Mononuclear cell (primary cell): ENCODE measurements around the gene ARMH3. TPM values are rescaled to one million over a fixed set of nuclear protein-coding genes. Genes with fewer than 3 reads are reported as not detected.

Source experiments
- H3K27me3 ChIP-seq: 2 replicates; pipeline ENCODE4 v1.6.0; 2011; ENCODE audit warnings: low read length, control low read depth; ENCODE audit not compliant: insufficient read depth
- H3K4me1 ChIP-seq: 2 replicates; pipeline ENCODE4 v1.5.1; 2011; ENCODE audit warnings: mild to moderate bottlenecking, low read length, control low read depth; ENCODE audit not compliant: insufficient read depth
- H3K4me3 ChIP-seq: 2 replicates; pipeline ENCODE4 v1.5.1; 2011; ENCODE audit warnings: mild to moderate bottlenecking, low read length, moderate library complexity
- H3K9me3 ChIP-seq: 2 replicates; pipeline ENCODE4 v1.5.1; 2011; ENCODE audit warnings: low read depth, mild to moderate bottlenecking, control low read depth, low read length
- total RNA-seq: library from RNA; depleted of rRNA; stranded (reverse); fragments of >200 nt; gene quantifications from one replicate; pipeline ENCODE4 v1.2.3, GENCODE V29; 2012

ARMH3 gene
- total RNA-seq, 1 donor = 10.4 TPM

DNA sequence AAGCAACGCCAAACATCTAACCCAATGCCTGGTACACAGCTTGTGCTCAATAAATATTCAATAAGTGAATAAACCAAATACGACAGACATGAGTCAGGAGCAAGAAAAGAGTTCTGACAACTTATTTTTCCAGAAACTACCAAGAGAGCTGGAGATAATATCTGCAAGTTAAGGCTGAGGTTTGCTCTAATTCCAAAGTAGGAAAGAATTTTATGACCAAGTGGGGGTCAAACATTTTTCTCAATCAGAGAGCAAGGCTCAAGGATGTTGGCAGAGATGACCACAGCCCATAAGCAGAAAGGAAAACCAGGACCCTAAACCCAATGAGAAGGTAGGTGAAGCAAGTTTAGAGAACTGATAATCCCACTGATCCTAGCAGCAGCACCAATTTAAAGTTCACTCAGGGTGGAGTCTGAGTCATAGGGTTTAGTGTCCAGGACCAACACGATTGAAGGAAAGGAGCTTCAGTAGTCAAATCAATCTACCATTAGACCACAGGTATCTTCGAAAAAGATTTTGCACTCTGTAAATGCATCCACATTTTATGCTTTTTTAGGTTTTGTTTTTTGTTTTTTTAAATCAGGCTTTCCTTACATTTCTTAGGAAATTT is 163.1 kb downstream of the ARMH3 start:
- no peaks in the 10 kb centered on the region for H3K27me3 ChIP-seq
- peaks cover 12% of the 10 kb centered on the region for H3K4me1 ChIP-seq
- no peak overlapping the region for H3K4me3 ChIP-seq
- H3K9me3 ChIP-seq = no peaks in the 10 kb centered on the region

GRCh38 chr10:101889256-101890210 is 166.4 kb downstream of the ARMH3 start:
- Histone ChIP-seq H3K27me3 (no peaks in the 10 kb centered on the region), H3K4me1 (peaks cover 8% of the 10 kb centered on the region), H3K9me3 (no peaks in the 10 kb centered on the region), H3K4me3 (no peak overlapping the region)

DNA sequence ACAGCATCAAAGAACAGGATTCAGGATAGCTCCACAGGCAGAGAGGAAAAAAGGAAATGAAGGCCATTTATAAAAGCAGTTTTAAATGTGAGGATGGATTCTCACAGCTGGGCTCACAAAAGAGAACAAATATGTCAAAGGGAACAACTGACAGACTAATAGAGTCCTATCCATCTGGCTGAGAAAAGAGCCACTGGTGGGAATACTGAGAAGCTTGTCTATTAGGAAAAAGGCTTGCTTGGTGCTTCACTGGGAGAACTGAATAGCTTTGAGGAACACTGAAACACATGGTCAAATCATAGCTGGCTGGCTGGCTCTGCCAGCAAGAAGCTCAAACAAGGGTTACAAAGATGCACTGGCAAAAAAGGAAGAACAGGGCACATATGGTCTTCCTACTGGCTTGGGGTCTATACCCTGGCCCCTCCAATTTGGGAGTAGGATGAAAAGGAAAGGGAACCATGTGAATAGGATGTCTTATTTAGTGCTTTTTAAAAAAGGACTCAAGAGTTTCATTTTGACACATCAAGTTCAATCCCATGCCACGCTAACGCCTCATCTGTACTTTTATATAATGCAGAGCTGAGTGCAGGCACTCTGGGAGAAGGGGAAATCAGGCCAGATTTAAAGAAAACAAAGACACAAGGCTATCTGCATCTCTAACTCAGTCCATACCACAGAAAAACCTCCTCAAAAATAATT is 167.6 kb downstream of the ARMH3 start:
- Histone ChIP-seq H3K9me3 (no peaks in the 10 kb centered on the region), H3K4me3 (no peak overlapping the region), H3K4me1 (peaks cover 4% of the 10 kb centered on the region), H3K27me3 (no peaks in the 10 kb centered on the region)

- H3K4me3 ChIP-seq = no peak overlapping the region
- peaks cover 4% of the 10 kb centered on the region for H3K4me1 ChIP-seq
- no peaks in the 10 kb centered on the region for H3K9me3 ChIP-seq
- H3K27me3 ChIP-seq = no peaks in the 10 kb centered on the region
Measured at GRCh38 chr10:101887775-101888174, 168.2 kb downstream of the ARMH3 start.

GRCh38 chr10:101886521-101887312 is 169.3 kb downstream of the ARMH3 start:
- H3K4me3 ChIP-seq = no peak overlapping the region

DNA sequence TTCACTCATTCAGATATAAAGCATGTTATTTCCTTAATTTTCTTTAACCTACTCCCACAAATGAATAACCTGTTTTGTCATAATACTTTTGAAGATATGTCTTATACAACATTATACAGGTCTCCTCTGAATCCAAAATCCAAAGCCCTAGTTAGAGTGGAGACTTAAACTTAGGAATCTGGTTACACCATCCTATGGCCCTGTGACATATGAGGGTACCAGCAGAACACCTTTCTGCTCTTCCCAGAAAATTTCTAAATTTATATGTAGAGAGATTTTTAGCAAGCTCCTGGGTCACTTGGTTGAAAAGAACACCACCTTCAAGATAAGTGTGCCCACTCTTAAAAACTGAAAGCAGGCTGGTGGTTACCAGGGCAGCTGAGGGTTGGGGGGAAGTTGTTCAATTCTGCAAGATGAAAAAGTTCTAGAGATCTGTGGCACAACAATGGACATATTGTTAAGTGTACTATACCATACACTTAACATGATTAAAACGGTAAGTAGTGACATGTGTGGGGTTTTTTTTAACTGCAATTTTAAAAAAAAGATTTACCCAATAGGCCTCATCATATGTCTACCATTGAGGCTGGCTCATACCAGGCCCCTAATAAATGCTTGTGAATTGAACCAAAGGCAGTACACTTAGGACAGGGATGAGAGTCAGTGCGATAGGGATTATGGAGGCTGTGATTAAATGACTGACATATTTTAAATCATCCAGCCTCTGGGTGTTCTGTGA is 174.8 kb downstream of the ARMH3 start:
- no peaks in the 10 kb centered on the region for H3K9me3 ChIP-seq
- no peak overlapping the region for H3K4me3 ChIP-seq
- H3K27me3 ChIP-seq = no peaks in the 10 kb centered on the region
- no peaks in the 10 kb centered on the region for H3K4me1 ChIP-seq

More at GRCh38 chr10:101886521-101887312, 169.3 kb downstream of the ARMH3 start:
- peaks cover 4% of the 10 kb centered on the region for H3K4me1 ChIP-seq
- H3K9me3 ChIP-seq = no peaks in the 10 kb centered on the region
- no peaks in the 10 kb centered on the region for H3K27me3 ChIP-seq

DNA sequence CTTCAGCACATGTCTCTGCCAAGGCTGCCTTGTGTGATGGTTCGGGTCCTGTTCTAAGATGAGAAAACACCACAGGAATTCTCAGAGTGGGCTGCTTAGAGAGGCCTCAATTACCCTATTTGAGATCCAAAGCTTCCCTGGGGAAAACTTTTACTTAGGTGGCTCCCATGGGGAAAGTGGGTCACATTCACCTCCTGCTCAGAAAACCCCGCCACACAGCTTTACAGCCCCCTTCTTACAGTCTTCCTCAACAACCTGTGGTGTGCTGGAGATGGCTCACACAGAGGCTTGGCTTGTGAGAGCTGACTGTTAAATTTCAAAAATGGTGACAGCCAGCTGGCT is 175.8 kb downstream of the ARMH3 start:
- peaks cover 3% of the 10 kb centered on the region for H3K4me1 ChIP-seq
- H3K4me3 ChIP-seq = no peak overlapping the region
- no peaks in the 10 kb centered on the region for H3K27me3 ChIP-seq
- H3K9me3 ChIP-seq = no peaks in the 10 kb centered on the region

- Histone ChIP-seq H3K4me3 (no peak overlapping the region), H3K4me1 (peaks cover 9% of the 10 kb centered on the region), H3K27me3 (no peaks in the 10 kb centered on the region), H3K9me3 (no peaks in the 10 kb centered on the region)
Measured at GRCh38 chr10:101879456-101880231, 176.3 kb downstream of the ARMH3 start.

GRCh38 chr10:101878869-101879268 is 177.1 kb downstream of the ARMH3 start:
- Histone ChIP-seq H3K9me3 (no peaks in the 10 kb centered on the region), H3K27me3 (no peaks in the 10 kb centered on the region), H3K4me1 (peaks cover 9% of the 10 kb centered on the region), H3K4me3 (no peak overlapping the region)

DNA sequence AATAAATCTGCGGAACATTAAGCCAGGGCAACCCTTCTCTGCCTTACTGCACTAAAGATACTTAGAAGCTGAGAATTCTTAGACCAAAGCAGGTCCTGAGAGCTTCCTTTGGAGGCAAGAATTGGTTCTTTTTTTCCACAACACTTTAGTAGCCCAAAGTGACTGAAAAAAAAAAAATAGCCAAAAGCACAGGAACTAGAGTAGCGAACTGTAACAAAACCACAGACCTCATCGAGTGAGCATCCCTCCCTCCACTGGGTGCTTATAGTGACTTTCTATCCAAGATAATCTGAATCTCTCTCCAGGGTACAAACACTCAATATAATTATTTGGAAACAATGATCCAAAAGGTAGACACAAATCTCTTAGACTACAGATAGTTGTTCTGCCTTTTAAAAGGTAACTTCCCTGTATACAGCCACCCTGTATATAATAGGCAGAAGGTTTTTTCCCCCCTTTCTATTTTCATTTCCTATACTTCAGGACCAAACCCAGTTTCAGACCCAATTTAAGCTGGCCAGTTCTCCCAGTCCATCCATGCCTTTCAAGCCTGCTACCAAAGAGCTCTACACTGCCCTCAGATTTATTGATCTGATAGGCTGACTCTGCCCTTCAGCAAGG is 180.8 kb downstream of the ARMH3 start:
- H3K9me3 ChIP-seq = no peaks in the 10 kb centered on the region
- H3K4me1 ChIP-seq = peaks cover 9% of the 10 kb centered on the region
- H3K4me3 ChIP-seq = no peak overlapping the region
- no peaks in the 10 kb centered on the region for H3K27me3 ChIP-seq

- no peaks in the 10 kb centered on the region for H3K9me3 ChIP-seq
- H3K4me1 ChIP-seq = peaks cover 9% of the 10 kb centered on the region
- H3K4me3 ChIP-seq = no peak overlapping the region
- H3K27me3 ChIP-seq = no peaks in the 10 kb centered on the region
Measured at GRCh38 chr10:101874252-101874651, 181.7 kb downstream of the ARMH3 start.

DNA sequence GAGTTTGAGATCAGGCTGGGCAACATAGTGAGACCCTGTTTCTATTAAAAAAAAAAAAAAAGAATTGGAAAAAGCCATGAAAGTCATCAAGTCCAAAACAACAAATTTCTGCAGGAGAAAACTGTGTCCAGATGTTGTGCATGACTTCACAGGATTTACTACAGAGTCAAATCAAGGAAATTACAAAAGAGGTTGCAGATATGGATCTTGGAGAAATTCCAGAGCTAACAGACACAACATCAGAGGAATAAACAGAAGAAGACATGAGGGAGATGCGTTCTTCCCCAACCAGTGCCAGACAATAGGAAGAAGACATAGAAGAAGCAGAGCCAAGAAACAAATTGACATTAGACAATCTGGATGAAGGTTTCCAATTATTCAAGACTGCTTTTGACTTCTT is 188.0 kb downstream of the ARMH3 start:
- Histone ChIP-seq H3K27me3 (no peaks in the 10 kb centered on the region), H3K4me3 (no peak overlapping the region), H3K9me3 (no peaks in the 10 kb centered on the region), H3K4me1 (no peaks in the 10 kb centered on the region)

DNA sequence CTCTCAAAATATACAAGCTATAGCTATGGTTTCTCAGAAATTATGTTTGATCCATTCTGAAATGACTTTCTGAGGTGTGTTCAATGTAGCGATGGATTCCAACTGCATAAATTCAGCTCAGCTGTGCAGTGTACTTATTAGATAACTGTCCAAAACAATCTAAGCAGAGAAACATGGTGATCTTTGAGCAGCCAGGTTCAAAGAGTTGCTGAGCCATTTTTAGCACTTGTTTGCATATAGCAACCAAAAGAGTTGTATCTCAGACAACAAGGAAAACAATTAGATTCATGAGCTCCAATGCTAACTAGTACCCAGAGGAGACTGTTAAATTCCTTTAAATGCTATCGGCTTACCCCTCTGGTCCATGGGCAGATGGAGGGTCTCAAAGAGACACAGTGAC is 196.4 kb downstream of the ARMH3 start:
- Histone ChIP-seq H3K4me3 (no peak overlapping the region), H3K4me1 (peaks cover 8% of the 10 kb centered on the region), H3K27me3 (no peaks in the 10 kb centered on the region), H3K9me3 (peaks cover 7% of the 10 kb centered on the region)
